GM21737 (cell line): Measurements from ENCODE around the gene GTF2H4.
A peak's percentile ranks its signal among the peaks of the same experiment; 100 is the strongest.

Source experiments
- ATAC-seq: cut with Tn5 transposase; IDR thresholded peaks from one replicate; pipeline ENCODE4 v1.9.1; 2021; ENCODE audit warnings: mild to moderate bottlenecking, moderate library complexity; ENCODE audit not compliant: unreplicated experiment

Gene GTF2H4

DNA sequence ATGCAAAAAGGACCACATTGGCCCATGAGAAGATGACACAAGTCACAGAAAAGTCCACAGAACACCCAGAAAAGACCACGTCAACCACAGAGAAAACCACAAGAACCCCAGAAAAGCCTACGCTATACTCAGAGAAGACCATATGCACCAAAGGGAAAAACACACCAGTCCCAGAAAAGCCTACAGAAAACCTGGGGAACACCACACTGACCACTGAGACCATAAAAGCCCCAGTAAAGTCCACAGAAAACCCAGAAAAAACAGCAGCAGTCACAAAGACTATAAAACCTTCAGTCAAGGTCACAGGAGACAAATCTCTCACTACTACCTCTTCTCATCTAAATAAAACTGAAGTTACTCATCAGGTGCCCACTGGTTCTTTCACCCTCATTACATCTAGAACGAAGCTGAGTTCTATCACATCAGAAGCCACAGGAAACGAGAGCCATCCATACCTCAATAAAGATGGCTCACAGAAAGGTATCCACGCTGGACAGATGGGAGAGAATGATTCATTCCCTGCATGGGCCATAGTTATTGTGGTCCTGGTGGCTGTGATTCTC lies 44.0 kb downstream of the GTF2H4 start:
- no peak for ATAC-seq

- no peak for ATAC-seq
These were observed 46.8 kb downstream of the GTF2H4 start for GRCh38 chr6:30954631-30955366.

- peak; percentile 84 for ATAC-seq
These were observed 47.5 kb downstream of the GTF2H4 start for GRCh38 chr6:30955367-30956042.

- no peak for ATAC-seq
These were observed 49.7 kb downstream of the GTF2H4 start for GRCh38 chr6:30957716-30958115.

GRCh38 chr6:30960907-30961673 lies 53.1 kb downstream of the GTF2H4 start:
- no peak for ATAC-seq

GRCh38 chr6:30962716-30963115 lies 54.7 kb downstream of the GTF2H4 start:
- no peak for ATAC-seq

DNA sequence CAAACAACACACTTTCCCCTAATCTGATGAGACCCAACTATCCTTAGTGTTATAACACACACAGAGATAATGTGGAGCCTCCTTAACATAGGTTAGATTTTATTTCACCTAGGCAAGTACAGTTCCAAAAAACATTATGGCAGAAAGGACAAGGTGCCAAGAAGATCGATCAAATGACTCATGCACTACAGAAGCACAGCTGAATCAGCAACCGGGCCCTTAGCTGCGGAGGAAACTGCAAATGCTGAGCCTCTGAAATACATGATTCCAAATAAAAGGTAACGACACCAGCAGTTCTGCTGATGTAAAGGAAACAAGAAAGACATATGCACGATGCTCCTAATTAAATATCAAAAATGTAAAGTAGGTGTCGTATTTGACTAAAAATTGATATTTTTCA lies 55.6 kb downstream of the GTF2H4 start:
- ATAC-seq: no peak
